Measurements from ENCODE around the gene CHP2.

CHP2 gene

DNA sequence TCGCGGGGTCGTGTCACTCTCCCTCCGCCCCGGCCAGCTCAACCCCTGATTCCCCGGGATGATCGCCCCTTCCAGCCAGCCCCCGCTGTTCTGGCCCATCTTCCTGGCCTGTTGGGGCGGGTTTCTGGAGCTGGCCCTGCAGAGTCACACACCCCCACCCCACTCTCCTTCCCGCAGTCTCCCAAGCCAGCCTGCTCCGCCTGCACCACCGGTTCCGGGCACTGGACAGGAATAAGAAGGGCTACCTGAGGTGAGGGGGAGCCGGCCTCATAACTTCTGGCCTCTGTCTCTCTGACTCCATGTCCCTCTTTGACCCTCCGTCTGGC is 621 bp downstream of the CHP2 start:
- no peak overlapping the region for H3K4me3 Mint-ChIP-seq

DNA sequence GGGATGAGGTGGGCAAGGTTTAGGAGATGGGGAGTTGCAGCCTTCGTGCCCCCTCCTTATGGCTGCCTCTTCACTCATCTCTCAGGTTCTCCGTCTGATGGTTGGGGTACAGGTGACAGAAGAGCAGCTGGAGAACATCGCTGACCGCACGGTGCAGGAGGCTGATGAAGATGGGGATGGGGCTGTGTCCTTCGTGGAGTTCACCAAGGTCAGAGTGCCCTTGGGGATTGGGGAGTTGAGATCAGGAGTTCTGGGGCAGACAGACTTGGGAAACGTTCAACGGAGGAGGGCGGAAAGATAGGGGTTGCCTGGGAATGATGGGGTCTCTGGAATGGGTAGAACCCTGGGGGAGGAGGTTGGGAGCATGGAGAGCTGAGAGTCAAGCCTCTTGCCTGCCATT is 2.3 kb downstream of the CHP2 start:
- peaks cover 27% of the 10 kb centered on the region for H3K9me3 Mint-ChIP-seq
- no peak overlapping the region for H3K27ac Mint-ChIP-seq
- H3K27me3 Mint-ChIP-seq (ENCODE audit: low read depth, poor library complexity), result peaks cover 74% of the 10 kb centered on the region
- no peaks in the 10 kb centered on the region for H3K36me3 Mint-ChIP-seq (ENCODE audit: low read depth)
- TF ChIP-seq, protein P1, sequence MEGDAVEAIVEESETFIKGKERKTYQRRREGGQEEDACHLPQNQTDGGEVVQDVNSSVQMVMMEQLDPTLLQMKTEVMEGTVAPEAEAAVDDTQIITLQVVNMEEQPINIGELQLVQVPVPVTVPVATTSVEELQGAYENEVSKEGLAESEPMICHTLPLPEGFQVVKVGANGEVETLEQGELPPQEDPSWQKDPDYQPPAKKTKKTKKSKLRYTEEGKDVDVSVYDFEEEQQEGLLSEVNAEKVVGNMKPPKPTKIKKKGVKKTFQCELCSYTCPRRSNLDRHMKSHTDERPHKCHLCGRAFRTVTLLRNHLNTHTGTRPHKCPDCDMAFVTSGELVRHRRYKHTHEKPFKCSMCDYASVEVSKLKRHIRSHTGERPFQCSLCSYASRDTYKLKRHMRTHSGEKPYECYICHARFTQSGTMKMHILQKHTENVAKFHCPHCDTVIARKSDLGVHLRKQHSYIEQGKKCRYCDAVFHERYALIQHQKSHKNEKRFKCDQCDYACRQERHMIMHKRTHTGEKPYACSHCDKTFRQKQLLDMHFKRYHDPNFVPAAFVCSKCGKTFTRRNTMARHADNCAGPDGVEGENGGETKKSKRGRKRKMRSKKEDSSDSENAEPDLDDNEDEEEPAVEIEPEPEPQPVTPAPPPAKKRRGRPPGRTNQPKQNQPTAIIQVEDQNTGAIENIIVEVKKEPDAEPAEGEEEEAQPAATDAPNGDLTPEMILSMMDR (IDR thresholded peaks at IDR 0.05), result no peak
- no peak overlapping the region for H3K4me3 Mint-ChIP-seq
- H3K4me1 Mint-ChIP-seq, result no peaks in the 10 kb centered on the region
- DNase-seq, result no peak

More for the DNA sequence above, 621 bp downstream of the CHP2 start:
- Mint-ChIP-seq H3K27ac (no peak overlapping the region), H3K4me1 (no peaks in the 10 kb centered on the region), H3K27me3 (ENCODE audit: low read depth, poor library complexity) (peaks cover 79% of the 10 kb centered on the region), H3K36me3 (ENCODE audit: low read depth) (no peaks in the 10 kb centered on the region), H3K9me3 (peaks cover 27% of the 10 kb centered on the region)
- DNase-seq, result no peak
- TF ChIP-seq, protein P1 (IDR thresholded peaks at IDR 0.05), result no peak

DNA sequence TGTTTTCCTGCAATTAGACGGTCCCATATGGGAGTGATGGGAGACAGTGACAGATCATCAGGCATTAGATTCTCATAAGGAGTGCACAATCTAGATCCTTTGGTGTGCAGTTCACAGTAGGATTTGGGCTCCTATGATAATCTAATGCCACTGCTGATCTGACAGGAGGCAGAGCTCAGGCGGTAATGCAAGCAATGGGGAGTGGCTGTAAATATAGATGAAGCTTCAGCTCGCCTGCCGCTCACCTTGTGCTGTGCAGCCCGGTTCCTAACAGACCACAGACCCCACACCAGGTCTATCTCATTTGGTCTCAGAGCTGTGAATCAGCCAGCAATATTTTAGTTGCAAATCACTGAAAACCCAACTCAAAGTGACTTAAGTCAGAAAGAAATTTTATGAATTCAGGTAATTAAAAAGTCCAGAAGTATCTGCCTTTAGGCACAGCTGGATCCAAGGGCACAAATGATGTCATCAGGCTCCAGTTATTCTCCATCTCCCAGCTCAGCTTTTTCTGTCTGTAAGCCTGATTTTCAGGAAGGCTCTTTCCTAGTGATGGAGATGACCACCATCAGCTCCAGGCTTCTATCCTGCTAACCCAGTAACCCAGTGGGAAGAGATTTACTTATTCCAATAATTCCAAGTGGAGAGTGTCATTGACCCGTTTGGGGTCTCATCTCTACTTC is 3.3 kb downstream of the CHP2 start:
- DNase-seq, result no peak
- TF ChIP-seq, protein P1 (IDR thresholded peaks at IDR 0.05), result no peak
- no peaks in the 10 kb centered on the region for H3K4me1 Mint-ChIP-seq
- H3K36me3 Mint-ChIP-seq (ENCODE audit: low read depth), result no peaks in the 10 kb centered on the region
- peaks cover 27% of the 10 kb centered on the region for H3K9me3 Mint-ChIP-seq
- H3K4me3 Mint-ChIP-seq, result no peak overlapping the region
- peaks cover 69% of the 10 kb centered on the region for H3K27me3 Mint-ChIP-seq (ENCODE audit: low read depth, poor library complexity)
- H3K27ac Mint-ChIP-seq, result no peak overlapping the region

DNA sequence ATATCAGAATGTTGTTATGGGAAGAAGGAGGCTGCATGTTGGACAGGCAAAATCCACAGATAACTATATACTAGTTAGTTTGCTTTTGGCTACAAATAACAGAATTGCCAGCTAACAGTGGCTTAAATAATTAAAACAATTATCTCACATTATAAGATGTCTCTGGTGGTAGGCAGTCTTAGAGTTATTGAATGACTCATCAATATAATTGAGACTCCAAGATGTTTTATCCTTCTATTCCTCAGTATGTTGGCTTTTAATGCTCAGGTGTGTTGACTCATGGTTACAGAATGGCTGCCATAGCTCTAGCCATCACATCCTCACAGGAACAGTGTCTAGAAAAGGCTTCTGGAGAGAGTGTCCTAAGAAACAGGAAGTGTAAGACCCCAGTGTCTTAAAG is 11.1 kb downstream of the CHP2 start:
- no peaks in the 10 kb centered on the region for H3K36me3 Mint-ChIP-seq (ENCODE audit: low read depth)
- no peak for DNase-seq
- TF ChIP-seq, protein P1 (IDR thresholded peaks at IDR 0.05), result no peak
- H3K9me3 Mint-ChIP-seq, result no peaks in the 10 kb centered on the region
- H3K27ac Mint-ChIP-seq, result no peak overlapping the region
- H3K27me3 Mint-ChIP-seq (ENCODE audit: low read depth, poor library complexity), result peaks cover 28% of the 10 kb centered on the region
- H3K4me3 Mint-ChIP-seq, result no peak overlapping the region
- no peaks in the 10 kb centered on the region for H3K4me1 Mint-ChIP-seq

DNA sequence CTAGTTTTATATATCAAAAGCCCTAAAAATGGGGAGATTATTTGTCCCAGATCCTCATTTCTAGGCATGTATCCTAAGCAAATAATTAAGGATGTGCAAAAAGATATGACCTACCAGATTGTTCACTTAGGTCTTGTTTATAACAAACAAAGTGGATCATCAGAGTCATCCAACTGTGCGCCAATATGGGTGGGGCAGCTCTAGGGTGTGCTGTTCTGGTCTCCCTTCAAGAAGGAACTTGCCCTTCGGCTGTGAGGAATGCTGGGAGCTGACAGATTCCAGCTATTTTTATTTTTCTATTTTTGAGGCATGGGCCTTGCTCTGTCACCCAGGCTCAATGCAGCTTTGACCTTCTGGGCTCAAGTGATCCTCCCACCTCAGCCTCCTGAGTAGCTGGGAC is 13.8 kb downstream of the CHP2 start:
- TF ChIP-seq, protein P1 (IDR thresholded peaks at IDR 0.05), result no peak
- Mint-ChIP-seq H3K27me3 (ENCODE audit: low read depth, poor library complexity) (peaks cover 17% of the 10 kb centered on the region), H3K36me3 (ENCODE audit: low read depth) (no peaks in the 10 kb centered on the region), H3K27ac (no peak overlapping the region), H3K4me1 (no peaks in the 10 kb centered on the region), H3K9me3 (no peaks in the 10 kb centered on the region), H3K4me3 (no peak overlapping the region)
- no peak for DNase-seq

DNA sequence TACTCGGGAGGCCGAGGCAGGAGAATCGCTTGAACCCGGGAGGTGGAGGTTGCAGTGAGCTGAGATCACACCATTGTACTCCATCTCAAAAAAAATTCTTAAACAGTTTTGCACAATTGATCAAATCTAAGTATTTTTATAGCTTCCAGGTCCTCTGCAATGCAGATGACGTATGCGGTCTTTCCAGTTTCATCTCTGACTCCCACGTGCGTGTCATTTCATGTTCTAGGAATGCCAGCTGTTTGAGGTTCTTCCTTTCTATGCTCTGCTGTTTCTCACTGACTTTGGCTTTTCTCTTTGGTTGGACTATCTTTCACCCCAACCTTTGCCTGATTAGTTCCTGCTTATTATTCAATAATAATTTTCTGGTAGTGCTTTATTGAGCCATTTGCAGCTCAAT is 16.2 kb downstream of the CHP2 start:
- TF ChIP-seq, protein P1 (IDR thresholded peaks at IDR 0.05), result no peak
- Mint-ChIP-seq H3K9me3 (no peaks in the 10 kb centered on the region), H3K27ac (no peak overlapping the region), H3K27me3 (ENCODE audit: low read depth, poor library complexity) (peaks cover 14% of the 10 kb centered on the region), H3K36me3 (ENCODE audit: low read depth) (no peaks in the 10 kb centered on the region), H3K4me3 (no peak overlapping the region), H3K4me1 (no peaks in the 10 kb centered on the region)
- DNase-seq, result no peak
